ENCODE results near the gene TBL1Y.
"Not testable (repeated sequence)": the region's sequence is repeated elsewhere in the genome, so short reads cannot be mapped to it uniquely, and the experiment has no call there.

- TF ChIP-seq MXI1 (IDR thresholded peaks at IDR 0.05; ENCODE audit: borderline replicate concordance, low read depth, low read length); CEBPB (IDR thresholded peaks at IDR 0.05; ENCODE audit: low read depth, low read length); CTCF (conservative IDR thresholded peaks at IDR 0.05; ENCODE audit: low read depth, low read length); MAZ (IDR thresholded peaks at IDR 0.05; ENCODE audit: borderline replicate concordance, low read depth, low read length); MAFK (IDR thresholded peaks at IDR 0.05; ENCODE audit: low read depth, low read length); CHD1 (IDR thresholded peaks at IDR 0.05; ENCODE audit: low read depth, low read length); POLR2A (IDR thresholded peaks at IDR 0.05; ENCODE audit: low read depth, low read length); RFX5 (IDR thresholded peaks at IDR 0.05; ENCODE audit: low read depth, low read length); RAD21 (IDR thresholded peaks at IDR 0.05; ENCODE audit: low read length); BHLHE40 (IDR thresholded peaks at IDR 0.05; ENCODE audit: low read depth, low read length); SMC3 (IDR thresholded peaks at IDR 0.05; ENCODE audit: low read depth, low read length); RCOR1 (IDR thresholded peaks at IDR 0.05; ENCODE audit: insufficient replicate concordance, low read length): not testable (repeated sequence)
- TF ChIP-seq, protein P1, sequence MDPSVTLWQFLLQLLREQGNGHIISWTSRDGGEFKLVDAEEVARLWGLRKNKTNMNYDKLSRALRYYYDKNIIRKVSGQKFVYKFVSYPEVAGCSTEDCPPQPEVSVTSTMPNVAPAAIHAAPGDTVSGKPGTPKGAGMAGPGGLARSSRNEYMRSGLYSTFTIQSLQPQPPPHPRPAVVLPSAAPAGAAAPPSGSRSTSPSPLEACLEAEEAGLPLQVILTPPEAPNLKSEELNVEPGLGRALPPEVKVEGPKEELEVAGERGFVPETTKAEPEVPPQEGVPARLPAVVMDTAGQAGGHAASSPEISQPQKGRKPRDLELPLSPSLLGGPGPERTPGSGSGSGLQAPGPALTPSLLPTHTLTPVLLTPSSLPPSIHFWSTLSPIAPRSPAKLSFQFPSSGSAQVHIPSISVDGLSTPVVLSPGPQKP (IDR thresholded peaks at IDR 0.05; ENCODE audit: borderline replicate concordance, low read depth, low read length) = not testable (repeated sequence)
Observed at GRCh38 chrY:6902116-6902515, 8.4 kb upstream of the TBL1Y start.

Measured in IMR-90 (cell line).